ENCODE results near the gene TIPARP.
"Not testable (repeated sequence)": the region's sequence is repeated elsewhere in the genome, so short reads cannot be mapped to it uniquely, and the experiment has no call there.

The TIPARP gene

DNA sequence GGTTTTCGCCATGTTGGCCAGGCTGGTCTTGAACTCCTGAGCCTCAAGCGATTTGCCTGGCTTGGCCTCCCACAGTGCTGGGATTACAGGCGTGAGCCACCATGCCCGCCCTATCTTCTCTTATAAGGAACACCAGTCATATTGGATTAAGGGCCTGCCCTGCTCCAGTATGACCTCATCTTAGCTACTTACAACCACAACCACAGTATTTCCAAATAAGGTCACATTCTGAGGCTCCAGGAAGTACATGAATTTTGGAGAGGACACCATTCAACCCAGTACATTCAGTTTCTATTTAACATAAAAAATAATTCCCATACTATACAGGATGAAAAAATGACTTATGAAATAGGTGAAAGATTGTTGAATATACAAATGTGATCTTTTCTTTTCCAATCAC is 37.6 kb downstream of the TIPARP start:
- DNase-seq (ENCODE audit: low spot score) = not testable (repeated sequence)

GRCh38 chr3:156716105-156716862 is 41.9 kb downstream of the TIPARP start:
- no peak for DNase-seq (ENCODE audit: low spot score)

DNA sequence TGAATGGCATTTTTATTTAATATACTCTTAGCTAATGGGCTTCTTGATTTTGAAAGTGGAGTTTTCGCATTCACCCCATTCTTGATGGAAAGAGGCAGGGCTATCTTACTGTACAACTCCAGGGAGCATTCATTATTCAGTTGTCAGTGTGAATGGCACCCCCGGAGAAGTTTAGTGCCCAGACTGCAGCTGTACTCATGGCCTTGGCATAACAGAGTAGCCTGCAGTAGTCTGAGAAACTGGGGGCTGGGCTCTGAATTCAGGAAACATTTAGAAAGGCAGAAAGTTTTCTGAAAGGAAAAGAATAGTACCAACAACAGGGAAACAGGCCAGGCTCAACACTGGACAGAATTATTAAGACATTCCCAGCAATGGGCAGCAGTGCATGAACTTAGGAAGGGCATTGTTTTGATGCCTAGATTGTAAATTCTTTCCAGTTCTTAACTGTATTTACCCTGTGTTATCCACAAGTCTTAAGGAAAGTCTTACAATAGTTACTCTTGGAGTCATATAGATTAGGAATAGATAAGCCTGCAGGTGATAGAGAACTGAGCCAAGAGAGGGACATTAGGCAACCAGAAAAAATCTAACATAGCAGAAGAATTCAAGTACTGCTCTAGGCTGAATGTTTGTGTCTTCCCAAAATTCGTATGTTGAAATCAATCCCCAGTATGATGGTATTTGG is 44.4 kb downstream of the TIPARP start:
- DNase-seq (ENCODE audit: low spot score) = no peak

- DNase-seq (ENCODE audit: low spot score) = no peak
These were observed 46.4 kb downstream of the TIPARP start for GRCh38 chr3:156720826-156721225.

DNA sequence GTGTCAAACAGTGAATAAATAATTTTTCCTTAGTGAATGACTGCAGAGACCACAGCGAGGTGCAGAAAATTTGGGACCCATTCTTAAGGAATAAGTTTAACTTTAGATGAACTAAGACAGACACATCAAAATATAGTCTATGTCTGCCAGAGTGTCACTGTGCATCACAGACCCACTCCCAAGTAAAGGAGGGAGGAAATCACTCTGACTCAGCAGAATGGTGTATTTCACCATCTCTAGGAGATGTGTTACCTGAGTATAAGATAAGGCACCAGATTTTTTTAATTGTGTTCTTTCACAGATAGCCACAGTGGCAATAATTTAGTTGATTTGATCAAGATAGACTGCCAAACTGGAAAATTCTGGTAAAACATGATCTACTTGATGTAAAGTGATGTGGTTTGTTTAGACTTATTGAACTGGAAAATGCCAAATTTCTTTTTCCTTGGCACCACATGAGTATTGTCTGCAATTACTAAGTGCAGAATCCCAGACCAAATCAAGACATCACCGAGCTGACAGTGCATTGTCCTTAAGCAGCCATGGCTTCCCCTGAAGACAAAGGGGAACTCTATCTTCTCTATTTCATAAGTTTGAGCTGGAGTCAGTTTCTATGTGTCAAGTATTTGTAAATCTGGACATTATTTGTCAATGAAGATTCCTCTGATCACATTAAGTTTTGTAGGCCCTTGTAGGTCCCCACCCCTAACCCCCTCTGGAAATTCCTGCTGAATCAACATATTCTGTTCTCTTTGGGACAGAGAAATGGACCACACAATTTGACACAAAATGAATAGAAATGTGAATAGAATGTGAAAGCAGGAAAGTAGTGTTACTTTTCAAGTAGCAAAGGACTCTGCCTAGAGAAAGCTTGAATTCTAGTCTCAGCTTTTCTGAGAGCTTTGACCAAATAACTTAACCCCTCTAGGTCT is 47.6 kb downstream of the TIPARP start:
- no peak for DNase-seq (ENCODE audit: low spot score)

- DNase-seq (ENCODE audit: low spot score) = no peak
These were observed 48.8 kb downstream of the TIPARP start for GRCh38 chr3:156723182-156723619.

DNA sequence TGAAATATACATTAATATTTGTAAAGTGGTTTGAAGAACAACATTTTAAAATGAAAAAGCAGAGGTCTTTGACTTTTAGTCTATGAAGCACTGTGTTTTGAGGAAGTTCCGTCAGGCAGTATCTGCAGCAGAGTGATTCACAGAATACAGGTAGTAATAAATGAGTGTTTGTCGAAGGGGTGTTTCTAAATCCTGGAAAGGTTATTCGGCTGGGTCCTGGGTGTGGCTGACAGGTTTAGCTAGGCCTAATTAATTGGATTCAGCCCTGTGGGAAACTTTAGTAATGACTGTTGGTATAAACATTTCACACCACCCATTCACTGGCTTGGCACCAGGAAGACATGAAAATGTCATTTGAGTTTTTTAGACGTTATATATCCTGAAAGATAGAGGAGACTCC is 51.3 kb downstream of the TIPARP start:
- DNase-seq (ENCODE audit: low spot score) = no peak

DNA sequence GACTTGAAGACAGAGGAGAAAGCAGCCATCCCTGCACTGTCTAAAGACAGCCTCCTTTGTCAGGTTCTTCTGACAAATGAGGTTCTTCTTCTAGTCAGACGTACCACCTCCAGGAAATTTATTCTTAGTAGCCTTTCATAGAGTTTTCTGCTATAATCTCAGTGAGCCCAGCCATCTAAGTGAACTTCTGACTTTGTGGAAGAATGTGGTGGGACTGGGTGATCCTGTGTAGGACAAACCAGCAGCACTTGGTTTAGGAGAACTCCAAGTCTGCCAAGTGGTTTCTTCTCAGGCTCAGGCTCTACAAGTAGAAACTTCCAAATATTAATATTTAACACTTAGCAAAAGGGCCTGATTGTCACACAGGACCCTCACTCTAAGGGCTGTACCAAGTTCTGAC is 52.1 kb downstream of the TIPARP start:
- no peak for DNase-seq (ENCODE audit: low spot score)

GRCh38 chr3:156727519-156728205 is 53.3 kb downstream of the TIPARP start:
- DNase-seq (ENCODE audit: low spot score) = no peak

DNA sequence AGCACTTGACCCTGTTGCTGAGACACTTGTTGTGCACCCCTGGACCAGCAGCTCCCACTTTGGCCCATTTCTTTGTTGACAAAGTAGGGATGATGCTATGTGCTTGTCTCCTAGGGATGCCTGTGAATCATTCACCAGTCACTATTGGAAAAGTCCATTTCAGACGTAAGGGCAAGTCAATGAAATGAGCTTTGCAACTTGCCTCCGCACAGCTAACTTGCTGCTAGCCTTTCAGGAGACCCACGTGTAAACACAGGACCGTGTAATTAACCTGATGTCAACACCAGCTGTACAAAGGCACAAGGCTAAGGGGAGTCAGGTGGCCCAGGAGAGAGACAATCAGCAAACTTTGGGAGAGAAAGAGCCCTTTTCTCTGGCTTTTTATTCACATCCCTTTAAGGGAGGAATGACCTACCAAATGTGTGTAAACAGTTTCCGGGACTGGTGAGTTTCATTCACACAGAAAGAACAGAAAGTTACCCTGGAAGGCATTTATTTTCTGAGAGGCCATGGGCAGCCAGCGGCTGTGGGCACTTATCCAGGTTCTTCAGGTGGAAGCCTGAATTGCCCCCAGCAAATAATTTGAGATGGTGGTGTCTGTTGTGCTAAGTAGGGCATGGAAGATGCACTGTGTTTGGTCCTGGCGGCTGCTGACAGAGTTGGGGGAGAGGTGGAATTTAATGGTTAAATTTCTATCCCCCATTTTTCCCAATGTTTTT is 54.0 kb downstream of the TIPARP start:
- DNase-seq (ENCODE audit: low spot score) = no peak

DNA sequence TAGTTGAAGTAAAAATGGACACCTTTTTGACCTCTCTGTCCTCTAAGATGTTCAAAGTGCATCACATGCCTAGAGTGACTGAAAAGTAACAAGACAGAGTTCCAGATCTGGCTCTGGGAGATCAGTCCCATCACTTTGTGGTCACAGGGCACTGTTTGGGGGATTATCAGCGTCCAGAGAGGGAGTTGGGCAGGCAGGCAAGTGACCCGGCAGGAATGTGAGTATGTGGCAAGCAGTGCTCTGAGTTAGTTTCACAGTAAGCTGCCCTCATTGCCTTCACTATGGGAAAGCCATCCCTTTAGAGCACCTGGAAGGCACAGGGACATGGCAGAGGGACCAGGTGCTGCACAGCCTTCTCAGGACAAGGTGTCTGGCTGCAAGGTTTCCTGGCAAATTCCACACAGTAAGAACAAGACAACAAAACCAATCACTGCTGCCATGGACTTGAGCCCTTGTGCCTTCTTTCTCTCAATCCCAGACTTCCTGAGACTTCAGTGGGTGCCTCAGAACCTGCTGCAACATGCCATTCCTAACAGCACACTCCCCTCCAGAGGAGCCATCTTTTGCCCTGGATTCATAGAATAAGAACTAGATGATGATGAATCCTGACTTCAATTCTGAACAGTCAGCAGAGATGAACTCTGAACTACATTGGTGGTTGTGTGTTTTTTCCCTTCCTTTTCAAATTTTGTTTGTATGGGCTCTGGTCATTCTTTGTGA is 55.2 kb downstream of the TIPARP start:
- no peak for DNase-seq (ENCODE audit: low spot score)

DNA sequence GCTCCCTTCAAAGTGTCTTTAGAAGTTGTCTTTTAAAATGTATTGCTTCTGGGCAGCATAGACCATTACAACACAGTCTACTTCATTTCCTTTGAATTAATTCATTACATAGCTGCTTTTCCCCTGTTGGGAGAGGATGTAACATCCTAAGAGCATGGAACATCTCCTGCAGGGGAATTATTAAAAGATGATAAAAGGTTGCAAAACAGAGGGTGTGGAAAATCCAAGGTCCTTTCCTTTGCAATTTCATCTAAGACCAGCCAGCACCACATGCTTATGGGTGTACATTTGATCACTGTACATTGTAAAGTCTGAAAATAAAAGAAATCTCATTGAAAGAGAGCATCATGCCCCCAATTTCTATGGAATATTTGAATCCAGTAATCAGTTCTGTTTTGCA is 57.4 kb downstream of the TIPARP start:
- DNase-seq (ENCODE audit: low spot score) = no peak

- DNase-seq (ENCODE audit: low spot score) = no peak
These were observed 57.9 kb downstream of the TIPARP start for GRCh38 chr3:156732261-156732660.

DNA sequence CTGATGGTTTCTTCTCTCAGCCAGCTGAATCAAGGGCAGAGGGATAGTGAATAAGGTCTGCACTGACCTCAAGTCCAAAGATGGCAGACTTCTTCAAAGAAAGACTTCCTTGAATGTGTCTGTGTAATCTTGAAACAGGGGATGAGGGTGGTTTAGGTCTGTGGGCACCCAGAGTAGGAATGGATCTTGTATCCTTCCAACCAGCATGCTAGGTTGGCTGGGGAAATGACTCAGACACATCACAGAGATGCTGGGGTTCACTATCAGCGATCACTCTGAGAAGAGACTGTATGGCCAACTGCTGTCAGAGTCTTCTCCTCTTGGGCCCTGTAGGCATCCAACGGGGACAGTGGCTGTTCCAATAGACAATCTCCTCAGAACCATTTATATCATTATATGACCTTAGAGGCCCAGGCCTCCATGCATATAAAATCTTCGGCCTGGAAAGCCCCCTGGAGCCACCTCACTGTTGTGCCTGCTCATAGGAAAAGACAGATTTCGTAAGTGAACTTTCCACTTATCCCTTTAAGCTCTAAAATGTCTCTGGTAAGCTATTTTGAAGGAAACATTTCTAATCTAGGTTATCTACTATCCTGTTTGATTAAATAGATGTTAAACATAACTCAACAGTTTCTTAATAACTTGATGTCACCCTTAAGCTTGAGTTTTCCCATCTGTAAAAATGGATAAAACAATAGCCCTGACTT is 58.5 kb downstream of the TIPARP start:
- no peak for DNase-seq (ENCODE audit: low spot score)

- not testable (repeated sequence) for DNase-seq (ENCODE audit: low spot score)
These were observed 60.3 kb downstream of the TIPARP start for GRCh38 chr3:156734661-156735060.

DNA sequence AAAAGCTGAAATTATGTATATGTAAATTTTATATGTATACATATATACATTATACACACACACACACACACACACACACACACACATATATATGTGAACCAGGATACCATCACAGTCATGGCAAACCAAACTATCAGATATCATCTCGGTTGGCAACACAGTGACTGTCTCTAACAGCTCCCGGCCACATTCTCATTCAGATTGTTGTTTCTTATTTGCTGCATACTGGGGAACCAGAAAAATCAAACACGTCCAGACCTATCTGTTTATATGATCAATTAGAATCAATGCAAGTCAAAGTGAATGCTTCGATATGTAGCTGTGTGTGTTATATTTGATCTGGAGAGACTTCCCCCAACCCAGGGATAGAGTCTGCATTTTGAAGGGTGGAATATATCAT is 61.1 kb downstream of the TIPARP start:
- no peak for DNase-seq (ENCODE audit: low spot score)

- not testable (repeated sequence) for DNase-seq (ENCODE audit: low spot score)
These were observed 62.7 kb downstream of the TIPARP start for GRCh38 chr3:156737049-156737448.

DNA sequence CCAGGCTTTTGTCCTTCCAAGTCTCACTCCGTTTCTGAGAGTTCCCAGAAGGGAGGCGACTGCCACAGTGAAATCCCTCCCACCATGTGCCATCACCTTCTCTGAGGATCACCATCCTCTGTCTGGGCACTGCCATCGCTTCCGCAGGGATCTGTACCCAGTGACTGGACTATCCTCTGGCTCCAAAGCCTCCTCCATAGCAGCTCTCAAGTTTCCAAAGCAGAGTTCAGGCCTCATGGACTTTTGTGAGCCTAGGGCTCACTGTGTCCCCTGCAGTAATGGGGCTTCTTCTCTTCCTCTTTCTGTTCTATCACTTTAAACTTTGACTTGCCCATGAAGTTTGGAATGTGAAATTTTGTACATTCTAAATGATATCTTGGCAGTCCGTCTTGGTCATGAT is 63.9 kb downstream of the TIPARP start:
- DNase-seq (ENCODE audit: low spot score) = no peak

GRCh38 chr3:156739976-156740375 is 65.6 kb downstream of the TIPARP start:
- no peak for DNase-seq (ENCODE audit: low spot score)

- not testable (repeated sequence) for DNase-seq (ENCODE audit: low spot score)
These were observed 66.2 kb downstream of the TIPARP start for GRCh38 chr3:156740581-156740980.
